Inflammatory macrophage treated with lipopolysaccharide for 4 hours (primary cell): Measurements from ENCODE around the gene STAMBPL1.
"Not testable (repeated sequence)": the region's sequence is repeated elsewhere in the genome, so short reads cannot be mapped to it uniquely, and the experiment has no call there.

Experiments used
- DNase-seq: peaks from one replicate; pipeline ENCODE4 v3.0.0-alpha.2; 2020

STAMBPL1 gene

GRCh38 chr10:88858491-88858890 is 21.6 kb upstream of the STAMBPL1 start:
- DNase-seq = peak; percentile 91

- DNase-seq = peak; percentile 52
Measured at GRCh38 chr10:88861036-88861435, 19.0 kb upstream of the STAMBPL1 start.

- DNase-seq = peak; percentile 61
Measured at GRCh38 chr10:88865281-88865876, 14.7 kb upstream of the STAMBPL1 start.

- no peak for DNase-seq
Measured at GRCh38 chr10:88866454-88866853, 13.6 kb upstream of the STAMBPL1 start.

- peak; percentile 65 for DNase-seq
Measured at GRCh38 chr10:88870089-88870488, 10.0 kb upstream of the STAMBPL1 start.

- DNase-seq = no peak
Measured at GRCh38 chr10:88873757-88874156, 6.3 kb upstream of the STAMBPL1 start.

GRCh38 chr10:88874281-88874680 is 5.8 kb upstream of the STAMBPL1 start:
- DNase-seq = no peak

- no peak for DNase-seq
Measured at GRCh38 chr10:88875081-88875480, 5.0 kb upstream of the STAMBPL1 start.

- no peak for DNase-seq
Measured at GRCh38 chr10:88877298-88877697, 2.7 kb upstream of the STAMBPL1 start.

- DNase-seq = peak; percentile 85
Measured at GRCh38 chr10:88880282-88881076, 434 bp downstream of the STAMBPL1 start.

- no peak for DNase-seq
Measured at GRCh38 chr10:88881320-88881719, 1.3 kb downstream of the STAMBPL1 start.

- DNase-seq = no peak
Measured at GRCh38 chr10:88881922-88882645, 2.0 kb downstream of the STAMBPL1 start.

- not testable (repeated sequence) for DNase-seq
Measured at GRCh38 chr10:88882646-88883447, 2.8 kb downstream of the STAMBPL1 start.

GRCh38 chr10:88883448-88883809 is 3.4 kb downstream of the STAMBPL1 start:
- no peak for DNase-seq

- DNase-seq = no peak
Measured at GRCh38 chr10:88886557-88886956, 6.5 kb downstream of the STAMBPL1 start.

GRCh38 chr10:88888810-88889445 is 8.9 kb downstream of the STAMBPL1 start:
- no peak for DNase-seq

GRCh38 chr10:88889559-88890337 is 9.7 kb downstream of the STAMBPL1 start:
- no peak for DNase-seq

GRCh38 chr10:88890681-88891381 is 10.8 kb downstream of the STAMBPL1 start:
- DNase-seq = peak; percentile 63

GRCh38 chr10:88892222-88892967 is 12.3 kb downstream of the STAMBPL1 start:
- no peak for DNase-seq

GRCh38 chr10:88893611-88894010 is 13.6 kb downstream of the STAMBPL1 start:
- no peak for DNase-seq
